Panc1 (cell line): Measurements from ENCODE around the gene CEP104. TPM values are rescaled to one million over a fixed set of nuclear protein-coding genes. Genes with fewer than 3 reads are reported as not detected.

Experiments used
- ATAC-seq: fragments of 200-7000 bp; cut with Tn5 transposase; 2 replicates; pipeline ENCODE4 v1.9.1; 2020; ENCODE audit warnings: mild to moderate bottlenecking, moderate library complexity
- BruUV-seq: library from RNA; stranded (reverse); fragments of 400-500 nt; replicated peaks from 2 replicates; lab custom pipeline; 2021; lab: Mats Ljungman, UMichigan
- CTCF ChIA-PET: fragments of 300-600 bp; sonication (Branson Sonifier 250); formaldehyde crosslinking; loops from one replicate; lab custom pipeline; 2022; ENCODE audit warnings: antibody characterized with exemption; lab: Charles Lee
- POLR2A ChIA-PET: fragments of 300-600 bp; sonication (Branson Sonifier 250); formaldehyde crosslinking; loops from one replicate; lab custom pipeline; 2022; ENCODE audit warnings: antibody characterized with exemption; lab: Charles Lee
- DNase-seq: peaks from one replicate; pipeline ENCODE4 v3.0.0-alpha.2; 2010; ENCODE audit warnings: low read depth, low spot score
- H3K27ac ChIP-seq: 2 replicates; pipeline ENCODE4 v1.5.1; 2011; ENCODE audit warnings: mild to moderate bottlenecking, low read length, inconsistent platforms
- H3K27me3 ChIP-seq: fragments of 200-500 bp; sonication (Bioruptor generic); 2 replicates; pipeline ENCODE4 v1.6.0; 2014; ENCODE audit warnings: low read length, inconsistent platforms; ENCODE audit not compliant: control insufficient read depth, insufficient read depth
- H3K36me3 ChIP-seq: fragments of 200-500 bp; sonication (Bioruptor generic); 2 replicates; pipeline ENCODE4 v1.5.1; 2014; ENCODE audit warnings: inconsistent platforms, mild to moderate bottlenecking, low read length, moderate library complexity; ENCODE audit not compliant: control insufficient read depth, insufficient read depth
- H3K4me1 ChIP-seq: 2 replicates; pipeline ENCODE4 v1.5.1; 2011; ENCODE audit warnings: inconsistent platforms, mild to moderate bottlenecking, low read length, moderate library complexity; ENCODE audit not compliant: control insufficient read depth, insufficient read depth
- H3K4me3 ChIP-seq, 2 experiments: 2 replicates each; pipeline ENCODE4 v1.5.1; 2011 to 2012; ENCODE audit warnings: low read depth in 2 of 2, low read length in 2 of 2, mild to moderate bottlenecking in 2 of 2, inconsistent platforms in 1 of 2, moderate library complexity in 1 of 2
- H3K9me3 ChIP-seq: fragments of 200-500 bp; sonication (Bioruptor generic); 2 replicates; pipeline ENCODE4 v1.5.1; 2014; ENCODE audit warnings: low read depth, mild to moderate bottlenecking, inconsistent platforms, low read length, moderate library complexity; ENCODE audit not compliant: control insufficient read depth, insufficient read depth
- CTCF ChIP-seq: fragments of 450-650 bp; IDR thresholded peaks from 2 replicates; pipeline ENCODE4 v1.5.1; 2017; ENCODE audit warnings: mild to moderate bottlenecking
- POLR2AphosphoS5 ChIP-seq: IDR thresholded peaks from 2 replicates; pipeline ENCODE4 v1.6.1; 2012; ENCODE audit warnings: mild to moderate bottlenecking, low read depth, low read length, moderate library complexity
- REST ChIP-seq, 2 experiments: IDR thresholded peaks; 2 replicates each; pipeline ENCODE4 v1.6.1; 2011 to 2012; ENCODE audit warnings: low read depth in 2 of 2, control low read depth in 1 of 2, low read length in 1 of 2, mild to moderate bottlenecking in 1 of 2, moderate library complexity in 1 of 2; ENCODE audit not compliant: insufficient read depth in 1 of 2
- SIN3A ChIP-seq: IDR thresholded peaks from 2 replicates; pipeline ENCODE4 v1.6.1; 2012; ENCODE audit warnings: low read depth, mild to moderate bottlenecking, low read length, moderate library complexity, borderline replicate concordance; ENCODE audit not compliant: insufficient read depth
- TCF7L2 ChIP-seq: IDR thresholded peaks from 2 replicates; pipeline ENCODE4 v1.6.1; 2011; ENCODE audit warnings: mild to moderate bottlenecking, low read depth, low read length, inconsistent platforms
- in situ Hi-C: cut with HindIII; loops from 2 replicates; pipeline ENCODE4 v1.10.0; 2016; ENCODE audit warnings: low sequenced_read_pairs, low pct_unique_long_range_greater_than_20kb
- intact Hi-C: fragments of 100-400 bp; cut with micrococcal nuclease; formaldehyde crosslinking; loops from one replicate; pipeline ENCODE4 v1.10.0; 2022; ENCODE audit not compliant: unreplicated experiment
- total RNA-seq: library from RNA; stranded (reverse); gene quantifications from one replicate; pipeline ENCODE4 v1.2.1, GENCODE V29; 2021; ENCODE audit not compliant: unreplicated experiment

CEP104 gene
- total RNA-seq, 1 experiment from 2014 or later = 52.0 TPM

DNA sequence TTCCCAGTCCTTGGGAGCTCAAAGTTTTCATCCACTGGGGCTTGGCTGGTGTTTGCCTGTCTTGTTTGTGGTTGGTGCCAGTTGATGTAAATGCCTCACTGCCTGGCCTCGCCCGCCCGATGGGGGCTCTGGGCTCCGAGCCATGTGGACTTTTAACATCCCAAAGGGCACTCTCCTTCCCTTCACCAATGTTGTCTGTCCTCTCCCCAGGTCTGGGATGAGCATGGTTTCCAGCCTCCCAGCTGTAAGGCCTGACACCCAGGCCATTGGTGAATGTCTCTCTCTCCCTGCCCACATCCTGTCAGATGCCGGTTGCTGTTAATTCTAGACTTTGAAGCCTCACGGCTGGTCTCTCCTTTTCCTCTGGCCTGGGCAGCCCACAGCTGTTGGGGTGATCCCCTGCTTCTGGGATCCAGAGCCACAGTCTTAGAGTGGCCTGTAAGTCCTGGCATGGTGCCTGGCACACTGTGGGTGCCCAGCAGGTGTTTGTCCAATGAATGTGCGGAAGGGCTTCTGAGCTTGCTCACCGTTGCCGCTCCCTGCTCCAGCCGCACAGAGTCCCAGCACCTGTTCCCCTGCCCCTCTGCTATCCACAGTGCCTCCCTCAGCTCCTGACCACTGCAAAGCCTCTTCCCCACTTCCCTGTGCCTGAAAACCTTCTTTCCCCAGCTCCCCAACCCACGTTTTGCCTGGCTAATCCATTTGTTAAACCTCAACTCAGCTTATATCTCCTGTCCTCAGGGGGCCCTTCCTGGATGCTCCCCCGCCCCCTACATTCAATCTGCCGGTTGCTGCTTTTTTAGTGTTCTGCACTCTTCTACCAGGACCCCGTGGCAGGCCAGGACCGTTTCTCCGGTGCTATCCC is 46.4 kb upstream of the CEP104 start:
- Histone ChIP-seq H3K9me3 (no peaks in the 10 kb centered on the region; the same call in 1 of the 2 replicates), H3K27me3 (no peaks in the 10 kb centered on the region), H3K4me3 (no peak overlapping the region), H3K27ac (no peak overlapping the region), H3K36me3 (no peaks in the 10 kb centered on the region; the same call in 1 of the 2 replicates), H3K4me1 (no peaks in the 10 kb centered on the region)
- DNase-seq (no peak), ATAC-seq (no peak)
- ChIA-PET POLR2A (interaction anchor here (0.5 to 0.6 kb wide), 2 partner anchors 12 to 108 kb away, joined by 4 to 6 read pairs; no protein-coding TSS in a partner anchor), CTCF (no interaction called here)
- in situ Hi-C loops (no loop called here), intact Hi-C loops (no loop called here)
- no peak for TF ChIP-seq REST (IDR thresholded peaks at IDR 0.05; ENCODE audit: insufficient read depth in 1 of 2, low read depth in 2 of 2, low read length in 1 of 2)
- no TSS peak for BruUV-seq

- CTCF ChIA-PET = no interaction called here
- ATAC-seq (no peak), DNase-seq (no peak)
- Histone ChIP-seq H3K4me3 (no peak overlapping the region), H3K9me3 (no peaks in the 10 kb centered on the region; the same call in 1 of the 2 replicates), H3K27me3 (no peaks in the 10 kb centered on the region), H3K27ac (no peak overlapping the region), H3K4me1 (no peaks in the 10 kb centered on the region), H3K36me3 (no peaks in the 10 kb centered on the region; the same call in 1 of the 2 replicates)
- POLR2A ChIA-PET = interaction anchor here (0.5 to 0.6 kb wide), 2 partner anchors 13 to 109 kb away, joined by 4 to 6 read pairs; no protein-coding TSS in a partner anchor
- TF ChIP-seq SIN3A = no peak
- no peak for TF ChIP-seq CTCF
- TF ChIP-seq POLR2AphosphoS5 = no peak
- no peak for TF ChIP-seq TCF7L2
- no peak for TF ChIP-seq REST (IDR thresholded peaks at IDR 0.05; ENCODE audit: insufficient read depth in 1 of 2, low read depth in 2 of 2, low read length in 1 of 2)
- no TSS peak for BruUV-seq
- intact Hi-C loops (no loop called here), in situ Hi-C loops (no loop called here)
These were observed 45.6 kb upstream of the CEP104 start for GRCh38 chr1:3902571-3903091.
